SK-N-SH (cell line): Measurements from ENCODE around the gene CTSG. TPM values are rescaled to one million over a fixed set of nuclear protein-coding genes. Genes with fewer than 3 reads are reported as not detected.

Experiments
- CTCF ChIA-PET: fragments of 300-600, 350-600 bp; formaldehyde crosslinking; extraction: SDS; loops from one replicate; lab custom pipeline; 2021; lab: Yijun Ruan, JAX
- POLR2A ChIA-PET: fragments of 350-600 bp; sonication (Branson Sonifier 250); formaldehyde crosslinking; extraction: SDS; loops from one replicate; lab custom pipeline; 2020; ENCODE audit warnings: antibody characterized with exemption, inconsistent platforms; lab: Yijun Ruan, JAX
- DNase-seq: peaks from one replicate; pipeline ENCODE4 v3.0.0; 2012
- H2AFZ ChIP-seq: fragments of 200-600 bp; sonication (generic); 2 replicates; pipeline ENCODE4 v1.8.1; 2016; ENCODE audit warnings: antibody characterized with exemption, mild to moderate bottlenecking, low read depth
- H3F3A ChIP-seq: fragments of 200-600 bp; sonication (generic); replicated peaks from 2 replicates; pipeline ENCODE3; 2016; ENCODE audit warnings: antibody characterized with exemption, mild to moderate bottlenecking; ENCODE audit not compliant: insufficient read depth
- H3K27ac ChIP-seq, 2 experiments: fragments of 200-500 bp in 1 of 2; fragments of 200-600 bp in 1 of 2; sonication (Bioruptor generic) in 1 of 2; sonication (generic), shearing (Covaris generic) in 1 of 2; 2 replicates each; pipeline versions ENCODE4 v1.5.1 to v1.6.1; 2014 to 2016; ENCODE audit warnings: low read depth in 2 of 2, inconsistent platforms in 1 of 2, low read length in 1 of 2, mild to moderate bottlenecking in 1 of 2, mixed read lengths in 1 of 2
- H3K27me3 ChIP-seq: fragments of 200-600 bp; sonication (generic), shearing (Covaris generic); 2 replicates; pipeline ENCODE4 v1.6.1; 2016; ENCODE audit warnings: mixed run types; ENCODE audit not compliant: insufficient read depth
- H3K36me3 ChIP-seq, 2 experiments: fragments of 200-500 bp in 1 of 2; fragments of 200-600 bp in 1 of 2; sonication (Bioruptor generic) in 1 of 2; sonication (generic) in 1 of 2; replicated peaks in 1 of 2; 2 replicates each; pipeline versions ENCODE3 to v1.5.1; 2014 to 2016; ENCODE audit warnings: low read length in 1 of 2, mild to moderate bottlenecking in 1 of 2; ENCODE audit not compliant: insufficient read depth in 2 of 2, control insufficient read depth in 1 of 2
- H3K4me1 ChIP-seq, 2 experiments: fragments of 200-500 bp in 1 of 2; fragments of 200-600 bp in 1 of 2; sonication (Bioruptor generic) in 1 of 2; sonication (generic), shearing (Covaris generic) in 1 of 2; 2 replicates each; pipeline versions ENCODE4 v1.5.1 to v1.6.1; 2014 to 2016; ENCODE audit warnings: low read depth in 1 of 2, low read length in 1 of 2, mixed run types in 1 of 2; ENCODE audit not compliant: insufficient read depth in 2 of 2, control insufficient read depth in 1 of 2
- H3K4me2 ChIP-seq: fragments of 200-600 bp; sonication (generic), shearing (Covaris generic); 2 replicates; pipeline ENCODE4 v1.6.1; 2017; ENCODE audit warnings: mixed run types
- H3K4me3 ChIP-seq, 2 experiments: fragments of 200-500 bp in 1 of 2; fragments of 200-600 bp in 1 of 2; sonication (Bioruptor generic) in 1 of 2; sonication (generic), shearing (Covaris generic) in 1 of 2; 2 replicates each; pipeline versions ENCODE4 v1.5.1 to v1.8.1; 2014 to 2016; ENCODE audit warnings: low read depth in 2 of 2, inconsistent platforms in 1 of 2, low read length in 1 of 2, mild to moderate bottlenecking in 1 of 2, mixed read lengths in 1 of 2, moderate library complexity in 1 of 2
- H3K79me2 ChIP-seq: fragments of 200-600 bp; sonication (generic); 2 replicates; pipeline ENCODE4 v1.8.1; 2017; ENCODE audit warnings: mild to moderate bottlenecking; ENCODE audit not compliant: insufficient read depth
- H3K9ac ChIP-seq: fragments of 200-600 bp; sonication (generic); 2 replicates; pipeline ENCODE4 v1.6.1; 2017; ENCODE audit warnings: mixed run types
- H3K9me2 ChIP-seq: fragments of 200-600 bp; sonication (generic); 2 replicates; pipeline ENCODE4 v1.6.1; 2017; ENCODE audit warnings: mixed run types
- H3K9me3 ChIP-seq: fragments of 200-600 bp; sonication (generic); 2 replicates; pipeline ENCODE4 v1.6.1; 2017; ENCODE audit warnings: mixed run types, mild to moderate bottlenecking, moderate library complexity
- H4K20me1 ChIP-seq: fragments of 200-600 bp; sonication (generic); 2 replicates; pipeline ENCODE4 v1.6.1; 2017; ENCODE audit warnings: mild to moderate bottlenecking, mixed run types; ENCODE audit not compliant: insufficient read depth
- CHD2 ChIP-seq: fragments of 150-350 bp; IDR thresholded peaks from 2 replicates; pipeline ENCODE4 v1.6.1; 2018; ENCODE audit warnings: low read length; ENCODE audit not compliant: partially characterized antibody
- CTCF ChIP-seq: fragments of 200-600 bp; sonication (generic); IDR thresholded peaks from 2 replicates; pipeline ENCODE4 v1.6.1; 2017; ENCODE audit warnings: antibody characterized with exemption, mild to moderate bottlenecking, moderate library complexity
- ELF1 ChIP-seq: IDR thresholded peaks from 2 replicates; pipeline ENCODE4 v1.4.0; 2012
- EP300 ChIP-seq, 2 experiments: IDR thresholded peaks; 2 replicates each; pipeline versions ENCODE4 v1.4.0 to v1.6.1; 2012; ENCODE audit warnings: borderline replicate concordance in 1 of 2, low read depth in 1 of 2, low read length in 1 of 2
- FOSL2 ChIP-seq: IDR thresholded peaks from 2 replicates; pipeline ENCODE4 v1.4.0; 2012; ENCODE audit warnings: low read depth, mild to moderate bottlenecking, moderate library complexity, borderline replicate concordance
- FOXJ3 ChIP-seq: sonication (generic); formaldehyde crosslinking; IDR thresholded peaks from 2 replicates; pipeline ENCODE4 v1.5.1; 2020; ENCODE audit warnings: mild to moderate bottlenecking, missing genetic modification reagents
- GABPA ChIP-seq: IDR thresholded peaks from 2 replicates; pipeline ENCODE4 v1.4.0; 2012; ENCODE audit warnings: low read depth, mild to moderate bottlenecking
- GATA2 ChIP-seq: sonication (generic); formaldehyde crosslinking; IDR thresholded peaks from 2 replicates; pipeline ENCODE4 v1.5.0; 2020; ENCODE audit warnings: mild to moderate bottlenecking, missing genetic modification reagents
- MAX ChIP-seq: IDR thresholded peaks from 2 replicates; pipeline ENCODE4 v1.4.0; 2012; ENCODE audit warnings: low read depth
- MEF2A ChIP-seq: IDR thresholded peaks from 2 replicates; pipeline ENCODE4 v1.4.0; 2012; ENCODE audit warnings: low read depth, borderline replicate concordance
- MXI1 ChIP-seq: IDR thresholded peaks from 2 replicates; pipeline ENCODE4 v1.6.1; 2012; ENCODE audit warnings: mild to moderate bottlenecking, low read depth, low read length, improper control_type of control experiment
- NFIC ChIP-seq: IDR thresholded peaks from 2 replicates; pipeline ENCODE4 v1.4.0; 2012; ENCODE audit warnings: borderline replicate concordance
- PBX3 ChIP-seq: IDR thresholded peaks from 2 replicates; pipeline ENCODE4; 2012
- REST ChIP-seq: IDR thresholded peaks from 2 replicates; pipeline ENCODE4 v1.6.1; 2012; ENCODE audit warnings: mild to moderate bottlenecking, low read depth, low read length, moderate library complexity
- RFX5 ChIP-seq: IDR thresholded peaks from 2 replicates; pipeline ENCODE4 v1.6.1; 2012; ENCODE audit warnings: mild to moderate bottlenecking, improper control_type of control experiment, low read length
- SIN3A ChIP-seq: IDR thresholded peaks from 2 replicates; pipeline ENCODE4 v1.6.1; 2012; ENCODE audit warnings: low read depth, mild to moderate bottlenecking, low read length, moderate library complexity, borderline replicate concordance
- TAF1 ChIP-seq: IDR thresholded peaks from 2 replicates; pipeline ENCODE4 v1.6.1; 2012; ENCODE audit warnings: low read depth, mild to moderate bottlenecking, low read length, moderate library complexity, borderline replicate concordance
- TEAD4 ChIP-seq: IDR thresholded peaks from 2 replicates; pipeline ENCODE4 v1.4.0; 2012; ENCODE audit warnings: mild to moderate bottlenecking, borderline replicate concordance; ENCODE audit not compliant: insufficient read depth
- USF1 ChIP-seq: IDR thresholded peaks from 2 replicates; pipeline ENCODE4 v1.4.0; 2012; ENCODE audit warnings: low read depth, borderline replicate concordance
- WGBS: methylation state at CpG from one replicate; pipeline ENCODE4 v1.1.6; 2017; ENCODE audit warnings: low lambda C conversion rate; 5-methylcytosine and 5-hydroxymethylcytosine counted together
- polyA plus RNA-seq, 3 experiments: library from polyadenylated mRNA; depleted of rRNA; stranded (reverse); fragments of >200 nt; gene quantifications; 2 replicates each; pipeline ENCODE4 v1.2.3, GENCODE V29; 2012

CTSG gene
- polyA plus RNA-seq, 1 of the 3 experiments (the other 2 are of a cell fraction), result not detected

- Histone ChIP-seq H3K4me3 (no peak overlapping the region), H3K9me3 (no peaks in the 10 kb centered on the region), H3F3A (no peaks in the 10 kb centered on the region), H3K4me1 (no peaks in the 10 kb centered on the region), H2AFZ (no peak overlapping the region), H3K4me2 (no peak overlapping the region), H3K36me3 (no peaks in the 10 kb centered on the region), H3K27me3 (no peaks in the 10 kb centered on the region), H3K9ac (no peak overlapping the region), H4K20me1 (no peaks in the 10 kb centered on the region), H3K9me2 (no peaks in the 10 kb centered on the region), H3K27ac (no peak overlapping the region), H3K79me2 (no peaks in the 10 kb centered on the region)
- ChIA-PET POLR2A (no interaction called here), CTCF (no interaction called here)
- 3% methylated on average over 2 of the region's 2 CpGs for WGBS
- DNase-seq, result no peak
- TF ChIP-seq CHD2 (no peak), TEAD4 (no peak), SIN3A (no peak), FOSL2 (no peak), RFX5 (no peak), REST (no peak), GABPA (no peak), MAX (no peak), MEF2A (no peak), CTCF (no peak), EP300 (IDR thresholded peaks at IDR 0.05; ENCODE audit: borderline replicate concordance in 1 of 2, low read depth in 1 of 2, low read length in 1 of 2) (no peak), NFIC (no peak), USF1 (no peak), PBX3 (no peak), GATA2 (CRISPR knock-in tag) (no peak), ELF1 (no peak), FOXJ3 (no peak), TAF1 (no peak), MXI1 (no peak)
- TF ChIP-seq, all 33 proteins: peak for 0
Observed at GRCh38 chr14:24542346-24542936, 33.6 kb downstream of the CTSG start.
